Peyer's patch (tissue), 4 donors: ENCODE measurements around the gene TASOR2.

Experiments
- CTCF ChIP-seq, 6 experiments: fragments of 450-650 bp in 4 of 6; fragments of 200-600 bp in 2 of 6; sonication (generic) in 1 of 6; IDR thresholded peaks; one replicate each; pipeline ENCODE4 v1.5.1; 2017 to 2019; ENCODE audit warnings: antibody characterized with exemption in 6 of 6, mild to moderate bottlenecking in 3 of 6, moderate library complexity in 1 of 6
- POLR2A ChIP-seq, 2 donors: fragments of 450-650 bp; IDR thresholded peaks; one replicate each; pipeline ENCODE4 v1.5.1; 2017; ENCODE audit warnings: antibody characterized with exemption in 2 of 2, mild to moderate bottlenecking in 2 of 2, moderate library complexity in 2 of 2

- TF ChIP-seq CTCF (IDR thresholded peaks at IDR 0.05) (no peak), POLR2A (IDR thresholded peaks at IDR 0.05) (no peak)
Measured at GRCh38 chr10:5679037-5679435, 5.6 kb upstream of the TASOR2 start.
